ENCODE measurements around the gene SND1. TPM values are rescaled to one million over a fixed set of nuclear protein-coding genes. Genes with fewer than 3 reads are reported as not detected.

Gene SND1
- total and polyA plus RNA-seq, 10 of the 15 experiments (the other 5 are each of a cell fraction or from before 2014, with no cell fraction given), result 52.4 to 270 (median 146) TPM

- H3K4me1 ChIP-seq (ENCODE audit: control insufficient read depth, insufficient read depth, low read length), result peaks cover 8% of the 10 kb centered on the region
- H3K4me3 ChIP-seq, result no peak overlapping the region
- in situ Hi-C loops (cut with MboI), result no loop called here
- H4K20me1 ChIP-seq (ENCODE audit: control insufficient read depth, insufficient read depth), result no peaks in the 10 kb centered on the region
- peak; percentile 41 for FAIRE-seq
- RAD21 ChIA-PET (ENCODE audit: unreplicated experiment), result no interaction called here
- TF ChIP-seq RELA (IDR thresholded peaks at IDR 0.05; ENCODE audit: borderline replicate concordance, partially characterized antibody), result no peak
- no peak for TF ChIP-seq ETV6 (conservative IDR thresholded peaks at IDR 0.05 in 1 of 2, IDR thresholded peaks at IDR 0.05 in 1 of 2; ENCODE audit: borderline replicate concordance in 1 of 2, low read depth in 1 of 2)
- no peak for TF ChIP-seq PML (IDR thresholded peaks at IDR 0.05; ENCODE audit: low read length)
- TF ChIP-seq ZBTB40 (IDR thresholded peaks at IDR 0.05; ENCODE audit: borderline replicate concordance), result peak; percentile 61
- no peak for TF ChIP-seq ZNF687 (IDR thresholded peaks at IDR 0.05)
- TF ChIP-seq ZNF217 (IDR thresholded peaks at IDR 0.05), result no peak
- peaks cover 7% of the 10 kb centered on the region; the same call in 2 of the 3 replicates for H3K9me3 ChIP-seq (replicated peaks; ENCODE audit: control insufficient read depth, insufficient read depth, low read length)
- CTCF ChIA-PET, result interaction anchor here (0.7 to 1.0 kb wide), 3 partner anchors 31 to 644 kb away, joined by 3 read pairs; no protein-coding TSS in a partner anchor
- H3K36me3 ChIP-seq (ENCODE audit: control insufficient read depth in 2 of 2, insufficient read depth in 2 of 2, low read length in 1 of 2), result peaks cover 5 to 6% of the 10 kb centered on the region in 2 experiments; a peak in 3 of 4 replicates
- no peak overlapping the region for H3K4me2 ChIP-seq (ENCODE audit: control insufficient read depth, insufficient read depth)
- no peak for ATAC-seq
- no TSS peak for BruUV-seq (replicated peaks)
- H3K9ac ChIP-seq (ENCODE audit: control insufficient read depth, insufficient read depth, low read length), result no peak overlapping the region
- WGBS (ENCODE audit: insufficient coverage, insufficient replicate concordance, low lambda C conversion rate, missing lambda C conversion rate), result 90% methylated on average over 8 of the region's 8 CpGs
- H2AFZ ChIP-seq (ENCODE audit: control insufficient read depth, low read depth, low read length), result no peak overlapping the region
- SMC1A ChIA-PET (ENCODE audit: uncharacterized antibody, unreplicated experiment), result interaction anchor here (1.1 to 1.9 kb wide), 4 partner anchors 9 to 25 kb away, joined by 3 to 4 read pairs (median 4); no protein-coding TSS in a partner anchor
- POLR2A ChIA-PET, result interaction anchor here (1.0 to 1.2 kb wide), 2 partner anchors 26 to 29 kb away, joined by 3 to 4 read pairs; partner anchors contain the start of gene SND1
- intact Hi-C loops (cut with micrococcal nuclease; ENCODE audit: unreplicated experiment), result no loop called here
- H3K27ac ChIP-seq (ENCODE audit: control insufficient read depth, insufficient read depth), result no peak overlapping the region
- no peak for DNase-seq (ENCODE audit: low read depth, low spot score)
- H3K27me3 ChIP-seq (replicated peaks in 1 of 2; ENCODE audit: control insufficient read depth in 2 of 2, insufficient read depth in 2 of 2, low read length in 1 of 2), result no peaks in the 10 kb centered on the region
- peaks cover 75% of the 10 kb centered on the region for H3K79me2 ChIP-seq (ENCODE audit: control insufficient read depth, insufficient read depth, low read length)
Observed at GRCh38 chr7:127677433-127678230, 25.6 kb downstream of the SND1 start.

Data from GM12878 (cell line).